Endothelial cell of umbilical vein (primary cell): ENCODE measurements around the gene IRS1. TPM values are rescaled to one million over a fixed set of nuclear protein-coding genes. Genes with fewer than 3 reads are reported as not detected.

Source experiments
- BruUV-seq: library from RNA; stranded (reverse); fragments of 400-500 nt; replicated peaks from 2 replicates; lab custom pipeline; 2021; lab: Mats Ljungman, UMichigan
- CTCF ChIA-PET: fragments of 300-600, 350-600 bp; sonication (Branson Sonifier 250); formaldehyde crosslinking; loops from one replicate; lab custom pipeline; 2021; ENCODE audit warnings: antibody characterized with exemption, inconsistent platforms; lab: Charles Lee
- POLR2A ChIA-PET: fragments of 300-600, 350-600 bp; sonication (Branson Sonifier 250); formaldehyde crosslinking; loops from one replicate; lab custom pipeline; 2021; ENCODE audit warnings: antibody characterized with exemption, inconsistent platforms; lab: Charles Lee
- DNase-seq: peaks from one replicate; pipeline ENCODE4 v3.0.0-alpha.2; 2011; ENCODE audit warnings: low read depth, low spot score
- FAIRE-seq: peaks from 2 replicates; lab custom pipeline; 2011; peaks lifted over from hg19 to GRCh38; lab: Jason Lieb, UNC
- H2AFZ ChIP-seq: 2 replicates; pipeline ENCODE4 v1.6.0; 2012; ENCODE audit warnings: low read depth, low read length, control low read depth, inconsistent platforms
- H3K27ac ChIP-seq: 2 replicates; pipeline ENCODE4 v1.5.1; 2011; ENCODE audit warnings: low read depth, mild to moderate bottlenecking, control low read depth, low read length, moderate library complexity; ENCODE audit not compliant: insufficient read depth
- H3K27me3 ChIP-seq, 2 experiments: 2 replicates each; pipeline versions ENCODE4 v1.6.0 to v1.6.1; 2011; ENCODE audit warnings: low read length in 2 of 2, mixed read lengths in 1 of 2; ENCODE audit not compliant: control insufficient read depth in 2 of 2, insufficient read depth in 2 of 2
- H3K36me3 ChIP-seq, 2 experiments: 2 replicates in 1 of 2; 3 replicates in 1 of 2; pipeline ENCODE4 v1.5.1; 2011; ENCODE audit warnings: low read length in 2 of 2, mild to moderate bottlenecking in 1 of 2, moderate library complexity in 1 of 2; ENCODE audit not compliant: control insufficient read depth in 2 of 2, insufficient read depth in 2 of 2; ENCODE audit errors: extremely low read depth in 1 of 2
- H3K4me1 ChIP-seq: 3 replicates; pipeline ENCODE4 v1.5.1; 2011; ENCODE audit warnings: mild to moderate bottlenecking, low read length; ENCODE audit not compliant: control insufficient read depth, insufficient read depth; ENCODE audit errors: extremely low read depth
- H3K4me2 ChIP-seq: 2 replicates; pipeline ENCODE4 v1.6.1; 2011; ENCODE audit warnings: low read length, control low read depth, mixed read lengths; ENCODE audit not compliant: insufficient read depth
- H3K4me3 ChIP-seq, 3 experiments: fragments of 200-600 bp in 1 of 3; sonication (generic), shearing (Covaris generic) in 1 of 3; replicated peaks in 1 of 3; 2 replicates each; pipeline ENCODE4 v1.5.1; 2011 to 2016; ENCODE audit warnings: control low read depth in 3 of 3, low read length in 3 of 3, mild to moderate bottlenecking in 2 of 3, inconsistent platforms in 1 of 3, low read depth in 1 of 3, moderate library complexity in 1 of 3; ENCODE audit not compliant: insufficient read depth in 1 of 3
- H3K79me2 ChIP-seq: 2 replicates; pipeline ENCODE4 v1.6.0; 2012; ENCODE audit warnings: low read length, inconsistent platforms; ENCODE audit not compliant: control insufficient read depth, insufficient read depth
- H3K9ac ChIP-seq: replicated peaks from 2 replicates; pipeline ENCODE3; 2011; ENCODE audit warnings: low read length, control low read depth; ENCODE audit not compliant: insufficient read depth; ENCODE audit errors: extremely low read depth
- H3K9me1 ChIP-seq: replicated peaks from 3 replicates; pipeline ENCODE4 v1.6.0; 2011; ENCODE audit warnings: mild to moderate bottlenecking, low read length; ENCODE audit not compliant: control insufficient read depth, insufficient read depth; ENCODE audit errors: extremely low read depth
- H3K9me3 ChIP-seq: replicated peaks from 2 replicates; pipeline ENCODE4 v1.5.1; 2012; ENCODE audit warnings: low read length, inconsistent platforms; ENCODE audit not compliant: control insufficient read depth, insufficient read depth
- H4K20me1 ChIP-seq: replicated peaks from 2 replicates; pipeline ENCODE3; 2011; ENCODE audit warnings: mild to moderate bottlenecking, low read length; ENCODE audit not compliant: control insufficient read depth, insufficient read depth; ENCODE audit errors: extremely low read depth
- CTCF ChIP-seq, 2 donors: IDR thresholded peaks; 1 replicate in 1 of 2; 2 replicates in 1 of 2; pipeline ENCODE4 v1.5.1; 2011; ENCODE audit warnings: low read length in 2 of 2, mild to moderate bottlenecking in 2 of 2, moderate library complexity in 2 of 2, control low read depth in 1 of 2, inconsistent platforms in 1 of 2, low read depth in 1 of 2; ENCODE audit not compliant: insufficient read depth in 1 of 2; ENCODE audit errors: extremely low read depth in 1 of 2
- EZH2 ChIP-seq: IDR thresholded peaks from 2 replicates; pipeline ENCODE4 v1.6.1; 2012; ENCODE audit warnings: borderline replicate concordance, low read depth, mild to moderate bottlenecking, moderate library complexity, low read length, inconsistent platforms; ENCODE audit not compliant: severe bottlenecking
- FOS ChIP-seq: IDR thresholded peaks from 2 replicates; pipeline ENCODE4 v1.6.1; 2011; ENCODE audit warnings: mild to moderate bottlenecking, low read length, moderate library complexity, borderline replicate concordance; ENCODE audit not compliant: insufficient read depth
- GATA2 ChIP-seq: IDR thresholded peaks from 2 replicates; pipeline ENCODE4 v1.7.0; 2011; ENCODE audit warnings: low read depth, mild to moderate bottlenecking, moderate library complexity, mixed read lengths, low read length; ENCODE audit not compliant: insufficient read length, insufficient read depth
- JUN ChIP-seq: IDR thresholded peaks from 2 replicates; pipeline ENCODE4 v1.6.1; 2011; ENCODE audit warnings: borderline replicate concordance, low read depth; ENCODE audit not compliant: insufficient read length, insufficient read depth
- MAX ChIP-seq: IDR thresholded peaks from 2 replicates; pipeline ENCODE4 v1.6.1; 2011; ENCODE audit not compliant: insufficient read depth, insufficient read length
- MYC ChIP-seq: IDR thresholded peaks from one replicate; pipeline ENCODE4 v1.6.1; 2011; ENCODE audit warnings: mild to moderate bottlenecking, low read depth, low read length
- POLR2A ChIP-seq: IDR thresholded peaks from 2 replicates; pipeline ENCODE4 v1.6.1; 2012; ENCODE audit warnings: low read depth, mild to moderate bottlenecking, control low read depth, low read length
- POLR2AphosphoS5 ChIP-seq: IDR thresholded peaks from 2 replicates; pipeline ENCODE4 v1.6.1; 2012; ENCODE audit warnings: low read depth, mild to moderate bottlenecking, control low read depth, low read length, moderate library complexity; ENCODE audit not compliant: insufficient read depth
- dilution Hi-C: fragments of 300-500 bp; cut with MboI; formaldehyde crosslinking; loops from one replicate; pipeline ENCODE4 v1.15.0; 2019; ENCODE audit warnings: low sequenced_read_pairs; ENCODE audit not compliant: extremely low pct_ligation_motif_present
- intact Hi-C: fragments of 100-400 bp; cut with micrococcal nuclease; formaldehyde crosslinking; loops from one replicate; pipeline ENCODE4 v1.10.0; 2022
- polyA plus RNA-seq, 4 experiments: library from polyadenylated mRNA; depleted of rRNA in 3 of 4; stranded (reverse) in 3 of 4; unstranded in 1 of 4; fragments of >200 nt; gene quantifications; 2 replicates each; pipeline versions ENCODE4 v1.2.1 to v1.2.3, GENCODE V29; 2011 to 2012; ENCODE audit warnings: missing spikeins in 1 of 4
- total RNA-seq: library from RNA; stranded (reverse); gene quantifications from 2 replicates; pipeline ENCODE4 v1.2.3, GENCODE V29; 2021

Gene IRS1
- total and polyA plus RNA-seq, 2 donors (not counting 3 experiments of a cell fraction or from before 2014, with no cell fraction given): 0.10 to 0.11 TPM

GRCh38 chr2:226694149-226694548 lies 105.5 kb downstream of the IRS1 start:
- no peaks in the 10 kb centered on the region for H3K9me1 ChIP-seq
- no peak overlapping the region for H2AFZ ChIP-seq
- no peak overlapping the region for H3K9ac ChIP-seq
- BruUV-seq: no TSS peak
- H3K4me3 ChIP-seq: no peak overlapping the region
- H4K20me1 ChIP-seq: no peaks in the 10 kb centered on the region
- TF ChIP-seq GATA2 (no peak), POLR2A (no peak), FOS (no peak), POLR2AphosphoS5 (no peak), CTCF (IDR thresholded peaks at IDR 0.05; ENCODE audit: extremely low read depth in 1 of 2, insufficient read depth in 1 of 2, low read depth in 1 of 2, low read length in 2 of 2) (no peak), JUN (no peak), EZH2 (no peak), MYC (no peak), MAX (no peak)
- no peaks in the 10 kb centered on the region for H3K4me1 ChIP-seq
- POLR2A ChIA-PET: no interaction called here
- H3K36me3 ChIP-seq: no peaks in the 10 kb centered on the region
- H3K9me3 ChIP-seq: no peaks in the 10 kb centered on the region
- no peak overlapping the region for H3K27ac ChIP-seq
- CTCF ChIA-PET: no interaction called here
- dilution Hi-C loops: no loop called here
- intact Hi-C loops: no loop called here
- H3K4me2 ChIP-seq: no peak overlapping the region
- FAIRE-seq: no peak
- H3K79me2 ChIP-seq: no peaks in the 10 kb centered on the region
- no peaks in the 10 kb centered on the region for H3K27me3 ChIP-seq
- DNase-seq: no peak
